K562 (cell line): ENCODE data around the gene ZBTB9. TPM values are rescaled to one million over a fixed set of nuclear protein-coding genes. Genes with fewer than 3 reads are reported as not detected.

Experiments
- HIVEP1 ChIP-seq: fragments of 250-450 bp; sonication (Bioruptor Pico); IDR thresholded peaks from 2 replicates; pipeline ENCODE4 v1.4.0; 2020; ENCODE audit warnings: mild to moderate bottlenecking
- MAZ ChIP-seq, 2 experiments: fragments of 450-650 bp in 1 of 2; sonication (generic) in 1 of 2; formaldehyde crosslinking; IDR thresholded peaks in 1 of 2; conservative IDR thresholded peaks in 1 of 2; 2 replicates each; pipeline versions ENCODE4 v1.4.0 to v1.5.0; 2020; ENCODE audit warnings: mild to moderate bottlenecking in 1 of 2, missing genetic modification reagents in 1 of 2
- NCOA4 ChIP-seq: fragments of 450-650 bp; IDR thresholded peaks from 2 replicates; pipeline ENCODE4 v1.6.1; 2018; ENCODE audit warnings: mild to moderate bottlenecking; ENCODE audit not compliant: partially characterized antibody
- NFE2L1 ChIP-seq: fragments of 450-650 bp; IDR thresholded peaks from 2 replicates; pipeline ENCODE4 v1.6.1; 2016; ENCODE audit warnings: missing genetic modification characterization, low read depth, mild to moderate bottlenecking, missing compliant biosample characterization, moderate library complexity, borderline replicate concordance
- NONO ChIP-seq, 2 experiments: fragments of 200-400 bp in 1 of 2; fragments of 450-650 bp in 1 of 2; formaldehyde crosslinking in 1 of 2; IDR thresholded peaks; 2 replicates each; pipeline ENCODE4 v1.6.1; 2017; ENCODE audit warnings: low read depth in 2 of 2, mild to moderate bottlenecking in 2 of 2, moderate library complexity in 2 of 2, low read length in 1 of 2
- POLR2H ChIP-seq: IDR thresholded peaks from 2 replicates; pipeline ENCODE4 v1.6.1; 2016; ENCODE audit warnings: missing genetic modification characterization, low read depth, mild to moderate bottlenecking, control low read depth, missing compliant biosample characterization, moderate library complexity
- PURB ChIP-seq: sonication (generic); formaldehyde crosslinking; IDR thresholded peaks from 2 replicates; pipeline ENCODE4 v1.9.0; 2021; ENCODE audit warnings: low read depth, mild to moderate bottlenecking, missing genetic modification reagents
- RFX1 ChIP-seq: fragments of 450-650 bp; IDR thresholded peaks from 2 replicates; pipeline ENCODE4 v1.6.1; 2016; ENCODE audit warnings: mild to moderate bottlenecking, moderate library complexity
- ZNF146 ChIP-seq: IDR thresholded peaks from one replicate; pipeline ENCODE4 v1.6.1; 2018; ENCODE audit warnings: missing compliant biosample characterization; ENCODE audit not compliant: unreplicated experiment
- ZNF354B ChIP-seq: fragments of 250-450 bp; sonication (Bioruptor Pico); IDR thresholded peaks from 2 replicates; pipeline ENCODE4 v1.4.0; 2020
- ZNF584 ChIP-seq: fragments of 200-800 bp; sonication (Bioruptor generic); IDR thresholded peaks from 2 replicates; pipeline ENCODE4 v1.6.1; 2016; ENCODE audit warnings: low read depth, mild to moderate bottlenecking, missing genetic modification characterization, missing compliant biosample characterization
- polyA plus RNA-seq, 8 experiments: library from polyadenylated mRNA; depleted of rRNA in 4 of 8; stranded (reverse) in 5 of 8; unstranded in 3 of 8; fragments of >200 nt; fragmentation: Nextera tagmentation in 2 of 8; fragmentation: Illumina TruSeq in 1 of 8; extraction: Ambion mirVana in 2 of 8; extraction: Trizol in 1 of 8; gene quantifications; 2 replicates each; pipeline versions ENCODE4 v1.2.1 to v1.2.3, GENCODE V29; 2011 to 2014; ENCODE audit warnings: inconsistent platforms in 1 of 8, missing spikeins in 1 of 8
- total RNA-seq, 7 experiments: library from RNA; depleted of rRNA in 6 of 7; stranded (reverse); fragments of >200 nt in 6 of 7; fragmentation: Illumina TruSeq in 2 of 7; extraction: Trizol in 2 of 7; gene quantifications; 2 replicates each; pipeline versions ENCODE4 v1.2.1 to v1.2.3, GENCODE V29; 2011 to 2021; ENCODE audit warnings: low replicate concordance in 1 of 7
- TF ChIP-seq, protein P1 (sequence below): IDR thresholded peaks from 3 replicates; pipeline ENCODE4 v1.6.1; 2011; ENCODE audit warnings: borderline replicate concordance, mild to moderate bottlenecking; ENCODE audit not compliant: insufficient read length, insufficient read depth
- TF ChIP-seq, protein P2 (sequence below): sonication (generic); IDR thresholded peaks from 2 replicates; pipeline ENCODE4 v1.6.1; 2016
- TF ChIP-seq, protein P3 (sequence below): fragments of 450-650 bp; formaldehyde crosslinking; IDR thresholded peaks from 2 replicates; pipeline ENCODE4 v1.4.0; 2020; ENCODE audit warnings: mild to moderate bottlenecking, moderate library complexity
- TF ChIP-seq, protein P4 (sequence below): sonication (generic); formaldehyde crosslinking; IDR thresholded peaks from 2 replicates; pipeline ENCODE4 v1.8.1; 2023; ENCODE audit warnings: mild to moderate bottlenecking, missing genetic modification reagents
- TF ChIP-seq, protein P5 (sequence below): sonication (generic); formaldehyde crosslinking; IDR thresholded peaks from 2 replicates; pipeline ENCODE4 v1.8.1; 2022; ENCODE audit warnings: missing genetic modification reagents
- TF ChIP-seq, protein P6 (sequence below): IDR thresholded peaks from 2 replicates; pipeline ENCODE4 v1.6.1; 2014; ENCODE audit warnings: antibody characterized with exemption

ZBTB9 gene
- total and polyA plus RNA-seq, 9 of the 15 experiments (the other 6 are each of a cell fraction or from before 2014, with no cell fraction given) = 1.9 to 19.5 (median 10.4) TPM

DNA sequence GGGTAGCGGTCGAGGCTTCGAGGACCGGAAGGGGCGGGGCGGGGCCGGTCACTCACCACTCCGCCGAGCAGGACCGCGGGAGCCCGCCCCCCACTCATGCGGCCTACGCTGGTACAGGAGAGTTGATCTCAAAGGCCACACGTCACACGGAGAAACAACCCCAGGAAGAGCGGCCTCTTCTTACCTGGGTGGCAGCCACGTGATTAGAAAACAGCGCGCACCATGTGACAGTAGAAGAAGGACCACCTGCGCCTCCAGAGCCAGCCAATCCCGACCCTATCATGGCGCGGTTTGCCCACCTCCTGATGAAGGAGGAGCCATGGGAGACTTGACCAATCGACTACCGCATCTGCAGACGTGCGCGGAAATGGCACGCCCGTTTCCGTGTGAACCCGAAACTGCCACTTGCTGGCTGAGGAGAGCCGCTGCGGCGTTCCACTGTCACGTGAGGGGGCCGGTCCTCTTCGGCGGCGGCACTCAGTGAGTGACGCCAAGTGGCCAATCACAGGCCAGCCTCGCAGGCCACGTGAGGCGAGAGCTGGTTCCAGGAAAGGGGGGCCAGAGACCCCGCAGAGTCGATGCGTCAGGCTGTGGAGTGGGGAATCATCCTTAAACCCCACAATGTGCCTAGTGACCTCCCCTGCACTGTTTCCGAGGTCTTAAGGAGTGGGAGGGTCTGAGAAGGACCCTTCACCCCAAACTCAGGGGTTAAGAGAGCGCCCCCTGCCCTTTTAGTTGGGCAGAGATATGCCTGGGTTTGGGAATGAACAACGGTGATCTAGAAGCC lies 36.3 kb upstream of the ZBTB9 start, which contains the start of gene CUTA (continued):
- TF ChIP-seq, protein P1, sequence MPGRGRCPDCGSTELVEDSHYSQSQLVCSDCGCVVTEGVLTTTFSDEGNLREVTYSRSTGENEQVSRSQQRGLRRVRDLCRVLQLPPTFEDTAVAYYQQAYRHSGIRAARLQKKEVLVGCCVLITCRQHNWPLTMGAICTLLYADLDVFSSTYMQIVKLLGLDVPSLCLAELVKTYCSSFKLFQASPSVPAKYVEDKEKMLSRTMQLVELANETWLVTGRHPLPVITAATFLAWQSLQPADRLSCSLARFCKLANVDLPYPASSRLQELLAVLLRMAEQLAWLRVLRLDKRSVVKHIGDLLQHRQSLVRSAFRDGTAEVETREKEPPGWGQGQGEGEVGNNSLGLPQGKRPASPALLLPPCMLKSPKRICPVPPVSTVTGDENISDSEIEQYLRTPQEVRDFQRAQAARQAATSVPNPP = no peak
- TF ChIP-seq NONO (IDR thresholded peaks at IDR 0.05; ENCODE audit: low read depth in 2 of 2, low read length in 1 of 2) (no peak), PURB (CRISPR knock-in tag) (no peak), ZNF146 (CRISPR knock-in tag) (no peak), RFX1 (peak; percentile 51; the same call in 1 of the 2 replicates), ZNF584 (CRISPR knock-in tag) (no peak), HIVEP1 (peak; percentile 88; the same call in 1 of the 2 replicates), ZNF354B (CRISPR knock-in tag) (no peak), NCOA4 (no peak), POLR2H (tag) (peak; percentile 74), MAZ (CRISPR knock-in tag; conservative IDR thresholded peaks at IDR 0.05 in 1 of 2, IDR thresholded peaks at IDR 0.05 in 1 of 2) (peak; percentile 72 to 78; a peak in 3 of 4 replicates), NFE2L1 (tag) (no peak)
- TF ChIP-seq, protein P2, sequence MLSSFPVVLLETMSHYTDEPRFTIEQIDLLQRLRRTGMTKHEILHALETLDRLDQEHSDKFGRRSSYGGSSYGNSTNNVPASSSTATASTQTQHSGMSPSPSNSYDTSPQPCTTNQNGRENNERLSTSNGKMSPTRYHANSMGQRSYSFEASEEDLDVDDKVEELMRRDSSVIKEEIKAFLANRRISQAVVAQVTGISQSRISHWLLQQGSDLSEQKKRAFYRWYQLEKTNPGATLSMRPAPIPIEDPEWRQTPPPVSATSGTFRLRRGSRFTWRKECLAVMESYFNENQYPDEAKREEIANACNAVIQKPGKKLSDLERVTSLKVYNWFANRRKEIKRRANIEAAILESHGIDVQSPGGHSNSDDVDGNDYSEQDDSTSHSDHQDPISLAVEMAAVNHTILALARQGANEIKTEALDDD = no peak
- TF ChIP-seq, protein P3, sequence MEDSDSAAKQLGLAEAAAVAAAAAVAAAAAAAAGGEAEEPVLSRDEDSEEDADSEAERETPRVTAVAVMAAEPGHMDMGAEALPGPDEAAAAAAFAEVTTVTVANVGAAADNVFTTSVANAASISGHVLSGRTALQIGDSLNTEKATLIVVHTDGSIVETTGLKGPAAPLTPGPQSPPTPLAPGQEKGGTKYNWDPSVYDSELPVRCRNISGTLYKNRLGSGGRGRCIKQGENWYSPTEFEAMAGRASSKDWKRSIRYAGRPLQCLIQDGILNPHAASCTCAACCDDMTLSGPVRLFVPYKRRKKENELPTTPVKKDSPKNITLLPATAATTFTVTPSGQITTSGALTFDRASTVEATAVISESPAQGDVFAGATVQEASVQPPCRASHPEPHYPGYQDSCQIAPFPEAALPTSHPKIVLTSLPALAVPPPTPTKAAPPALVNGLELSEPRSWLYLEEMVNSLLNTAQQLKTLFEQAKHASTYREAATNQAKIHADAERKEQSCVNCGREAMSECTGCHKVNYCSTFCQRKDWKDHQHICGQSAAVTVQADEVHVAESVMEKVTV (CRISPR knock-in tag) = peak; percentile 29; the same call in 1 of the 2 replicates
- TF ChIP-seq, protein P4, sequence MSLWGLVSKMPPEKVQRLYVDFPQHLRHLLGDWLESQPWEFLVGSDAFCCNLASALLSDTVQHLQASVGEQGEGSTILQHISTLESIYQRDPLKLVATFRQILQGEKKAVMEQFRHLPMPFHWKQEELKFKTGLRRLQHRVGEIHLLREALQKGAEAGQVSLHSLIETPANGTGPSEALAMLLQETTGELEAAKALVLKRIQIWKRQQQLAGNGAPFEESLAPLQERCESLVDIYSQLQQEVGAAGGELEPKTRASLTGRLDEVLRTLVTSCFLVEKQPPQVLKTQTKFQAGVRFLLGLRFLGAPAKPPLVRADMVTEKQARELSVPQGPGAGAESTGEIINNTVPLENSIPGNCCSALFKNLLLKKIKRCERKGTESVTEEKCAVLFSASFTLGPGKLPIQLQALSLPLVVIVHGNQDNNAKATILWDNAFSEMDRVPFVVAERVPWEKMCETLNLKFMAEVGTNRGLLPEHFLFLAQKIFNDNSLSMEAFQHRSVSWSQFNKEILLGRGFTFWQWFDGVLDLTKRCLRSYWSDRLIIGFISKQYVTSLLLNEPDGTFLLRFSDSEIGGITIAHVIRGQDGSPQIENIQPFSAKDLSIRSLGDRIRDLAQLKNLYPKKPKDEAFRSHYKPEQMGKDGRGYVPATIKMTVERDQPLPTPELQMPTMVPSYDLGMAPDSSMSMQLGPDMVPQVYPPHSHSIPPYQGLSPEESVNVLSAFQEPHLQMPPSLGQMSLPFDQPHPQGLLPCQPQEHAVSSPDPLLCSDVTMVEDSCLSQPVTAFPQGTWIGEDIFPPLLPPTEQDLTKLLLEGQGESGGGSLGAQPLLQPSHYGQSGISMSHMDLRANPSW (CRISPR knock-in tag) = peak; percentile 70
- TF ChIP-seq, protein P5, sequence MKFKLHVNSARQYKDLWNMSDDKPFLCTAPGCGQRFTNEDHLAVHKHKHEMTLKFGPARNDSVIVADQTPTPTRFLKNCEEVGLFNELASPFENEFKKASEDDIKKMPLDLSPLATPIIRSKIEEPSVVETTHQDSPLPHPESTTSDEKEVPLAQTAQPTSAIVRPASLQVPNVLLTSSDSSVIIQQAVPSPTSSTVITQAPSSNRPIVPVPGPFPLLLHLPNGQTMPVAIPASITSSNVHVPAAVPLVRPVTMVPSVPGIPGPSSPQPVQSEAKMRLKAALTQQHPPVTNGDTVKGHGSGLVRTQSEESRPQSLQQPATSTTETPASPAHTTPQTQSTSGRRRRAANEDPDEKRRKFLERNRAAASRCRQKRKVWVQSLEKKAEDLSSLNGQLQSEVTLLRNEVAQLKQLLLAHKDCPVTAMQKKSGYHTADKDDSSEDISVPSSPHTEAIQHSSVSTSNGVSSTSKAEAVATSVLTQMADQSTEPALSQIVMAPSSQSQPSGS (CRISPR knock-in tag) = no peak
- TF ChIP-seq, protein P6, sequence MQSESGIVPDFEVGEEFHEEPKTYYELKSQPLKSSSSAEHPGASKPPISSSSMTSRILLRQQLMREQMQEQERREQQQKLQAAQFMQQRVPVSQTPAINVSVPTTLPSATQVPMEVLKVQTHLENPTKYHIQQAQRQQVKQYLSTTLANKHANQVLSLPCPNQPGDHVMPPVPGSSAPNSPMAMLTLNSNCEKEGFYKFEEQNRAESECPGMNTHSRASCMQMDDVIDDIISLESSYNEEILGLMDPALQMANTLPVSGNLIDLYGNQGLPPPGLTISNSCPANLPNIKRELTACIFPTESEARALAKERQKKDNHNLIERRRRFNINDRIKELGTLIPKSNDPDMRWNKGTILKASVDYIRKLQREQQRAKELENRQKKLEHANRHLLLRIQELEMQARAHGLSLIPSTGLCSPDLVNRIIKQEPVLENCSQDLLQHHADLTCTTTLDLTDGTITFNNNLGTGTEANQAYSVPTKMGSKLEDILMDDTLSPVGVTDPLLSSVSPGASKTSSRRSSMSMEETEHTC = peak; percentile 90
